Measurements from ENCODE around the gene MANEAL.

DNA sequence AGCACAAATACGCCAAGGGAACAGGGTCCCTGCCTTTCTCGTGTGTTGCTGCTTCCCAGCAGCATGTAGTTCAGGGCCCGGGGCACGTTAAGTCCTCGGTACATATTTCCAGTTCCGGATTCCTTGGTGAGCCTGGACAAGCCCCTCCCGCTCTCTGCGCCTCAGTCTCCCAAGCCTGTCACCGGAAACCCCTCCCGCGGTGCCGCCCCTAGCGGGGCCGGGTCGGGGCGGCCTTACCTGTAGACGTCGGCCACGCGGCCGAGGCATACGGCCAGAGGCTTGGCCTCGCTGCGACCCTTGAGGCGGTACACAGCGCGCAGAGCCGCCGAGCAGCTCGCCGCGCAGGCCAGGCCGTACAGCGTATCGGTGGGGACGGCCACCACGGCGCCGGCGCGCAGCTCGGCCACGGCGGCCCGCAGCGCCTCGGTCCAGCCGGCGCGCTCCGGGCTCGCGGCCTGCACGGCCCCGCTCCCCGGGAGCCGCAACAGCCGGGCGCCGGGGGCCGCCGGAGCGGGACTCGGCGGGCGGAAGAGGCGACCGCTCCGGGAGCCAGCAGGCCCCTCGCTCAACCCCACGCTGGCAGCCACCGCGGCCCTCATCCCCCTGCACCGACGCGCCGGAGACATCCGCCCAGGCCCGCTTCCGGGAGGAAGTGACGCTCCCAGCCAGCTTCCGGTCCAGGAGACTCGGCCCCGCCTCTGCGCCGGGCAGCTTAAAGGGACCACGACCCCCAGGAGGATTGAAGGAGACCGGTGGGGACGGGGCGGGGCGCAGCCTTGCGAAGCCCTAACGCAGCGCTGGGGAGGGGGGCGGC, 14.1 kb downstream of the MANEAL start, which contains the start of the genes C1orf122 and YRDC:
- TF ChIP-seq CTCF (IDR thresholded peaks at IDR 0.05) (no peak), ZFX (IDR thresholded peaks at IDR 0.05; ENCODE audit: borderline replicate concordance) (no peak)

Data from 22Rv1 (cell line).